Measurements from ENCODE around the gene BAAT. TPM values are rescaled to one million over a fixed set of nuclear protein-coding genes. Genes with fewer than 3 reads are reported as not detected.

BAAT gene
- polyA plus RNA-seq, 1 donor (not counting 4 experiments of a cell fraction or from before 2014, with no cell fraction given): 0.14 TPM

- TF ChIP-seq EZH2 (IDR thresholded peaks at IDR 0.05; ENCODE audit: low read length): no peak
- no peak for TF ChIP-seq CTCF (optimal IDR thresholded peaks at IDR 0.05 in 1 of 3, IDR thresholded peaks at IDR 0.05 in 1 of 3, conservative IDR thresholded peaks at IDR 0.05 in 1 of 3; ENCODE audit: extremely low read depth in 1 of 3, insufficient read depth in 2 of 3, low read length in 3 of 3)
- no peaks in the 10 kb centered on the region for H3K27me3 ChIP-seq (ENCODE audit: control insufficient read depth, extremely low read depth, insufficient read depth, low read length)
- dilution Hi-C loops (cut with MboI; ENCODE audit: extremely low pct_ligation_motif_present, low sequenced_read_pairs): no loop called here
- no peaks in the 10 kb centered on the region for H3K36me3 ChIP-seq (ENCODE audit: control insufficient read depth in 2 of 2, extremely low read depth in 1 of 2, insufficient read depth in 2 of 2, low read length in 2 of 2)
- no peaks in the 10 kb centered on the region for H3K9me3 ChIP-seq (ENCODE audit: control insufficient read depth, low read depth, low read length)
- no peaks in the 10 kb centered on the region for H4K20me1 ChIP-seq (ENCODE audit: control insufficient read depth, extremely low read depth, insufficient read depth, low read length)
- no peak for FAIRE-seq
- no peak for DNase-seq (ENCODE audit: low read depth, low spot score)
- H3K27ac ChIP-seq (ENCODE audit: control insufficient read depth, insufficient read depth, low read length): no peak overlapping the region
- H3K4me1 ChIP-seq (ENCODE audit: control insufficient read depth, extremely low read depth, insufficient read depth, low read length): no peaks in the 10 kb centered on the region
- H3K79me2 ChIP-seq (ENCODE audit: control insufficient read depth, insufficient read depth, low read length): no peaks in the 10 kb centered on the region
- no peak overlapping the region for H3K9ac ChIP-seq (ENCODE audit: control insufficient read depth, extremely low read depth, insufficient read depth, low read length)
- H3K4me2 ChIP-seq (ENCODE audit: control insufficient read depth, extremely low read depth, insufficient read depth, low read depth, low read length): no peak overlapping the region
- H3K4me3 ChIP-seq (ENCODE audit: control insufficient read depth in 2 of 3, extremely low read depth in 1 of 3, insufficient read depth in 2 of 3, low read depth in 1 of 3, low read length in 3 of 3): no peak overlapping the region
- H2AFZ ChIP-seq (ENCODE audit: control insufficient read depth, low read length): no peak overlapping the region
- no peaks in the 10 kb centered on the region for H3K9me1 ChIP-seq (ENCODE audit: control insufficient read depth, extremely low read depth, insufficient read depth, low read length)
These were observed 28.2 kb downstream of the BAAT start for GRCh38 chr9:101356619-101357018.

GRCh38 chr9:101354765-101355708 is 29.8 kb downstream of the BAAT start:
- FAIRE-seq: no peak
- DNase-seq (ENCODE audit: low read depth, low spot score): no peak
- Histone ChIP-seq H3K27ac (ENCODE audit: control insufficient read depth, insufficient read depth, low read length) (no peak overlapping the region), H3K9me1 (ENCODE audit: control insufficient read depth, extremely low read depth, insufficient read depth, low read length) (no peaks in the 10 kb centered on the region), H3K4me1 (ENCODE audit: control insufficient read depth, extremely low read depth, insufficient read depth, low read length) (no peaks in the 10 kb centered on the region), H3K9me3 (ENCODE audit: control insufficient read depth, low read depth, low read length) (no peaks in the 10 kb centered on the region), H3K36me3 (ENCODE audit: control insufficient read depth in 2 of 2, extremely low read depth in 1 of 2, insufficient read depth in 2 of 2, low read length in 2 of 2) (no peaks in the 10 kb centered on the region), H4K20me1 (ENCODE audit: control insufficient read depth, extremely low read depth, insufficient read depth, low read length) (no peaks in the 10 kb centered on the region), H2AFZ (ENCODE audit: control insufficient read depth, low read length) (no peak overlapping the region), H3K4me2 (ENCODE audit: control insufficient read depth, extremely low read depth, insufficient read depth, low read depth, low read length) (no peak overlapping the region), H3K27me3 (ENCODE audit: control insufficient read depth, extremely low read depth, insufficient read depth, low read length) (no peaks in the 10 kb centered on the region), H3K79me2 (ENCODE audit: control insufficient read depth, insufficient read depth, low read length) (no peaks in the 10 kb centered on the region), H3K4me3 (ENCODE audit: control insufficient read depth in 2 of 3, extremely low read depth in 1 of 3, insufficient read depth in 2 of 3, low read depth in 1 of 3, low read length in 3 of 3) (no peak overlapping the region), H3K9ac (ENCODE audit: control insufficient read depth, extremely low read depth, insufficient read depth, low read length) (no peak overlapping the region)
- dilution Hi-C loops (cut with MboI; ENCODE audit: extremely low pct_ligation_motif_present, low sequenced_read_pairs): no loop called here
- TF ChIP-seq EZH2 (IDR thresholded peaks at IDR 0.05; ENCODE audit: low read length) (no peak), CTCF (optimal IDR thresholded peaks at IDR 0.05 in 1 of 3, IDR thresholded peaks at IDR 0.05 in 1 of 3, conservative IDR thresholded peaks at IDR 0.05 in 1 of 3; ENCODE audit: extremely low read depth in 1 of 3, insufficient read depth in 2 of 3, low read length in 3 of 3) (no peak)

All from keratinocyte (primary cell).